Right hindlimb (tissue), 1 donor: Measurements from ENCODE around the gene ZNF862.
"Not testable (repeated sequence)": the region's sequence is repeated elsewhere in the genome, so short reads cannot be mapped to it uniquely, and the experiment has no call there.

Experiments
- DNase-seq: peaks from one replicate; pipeline ENCODE4 v3.0.0-alpha.2; 2018

ZNF862 gene

GRCh38 chr7:149825567-149826343 is 12.4 kb upstream of the ZNF862 start:
- no peak for DNase-seq

GRCh38 chr7:149826344-149827088 is 11.7 kb upstream of the ZNF862 start:
- no peak for DNase-seq

DNA sequence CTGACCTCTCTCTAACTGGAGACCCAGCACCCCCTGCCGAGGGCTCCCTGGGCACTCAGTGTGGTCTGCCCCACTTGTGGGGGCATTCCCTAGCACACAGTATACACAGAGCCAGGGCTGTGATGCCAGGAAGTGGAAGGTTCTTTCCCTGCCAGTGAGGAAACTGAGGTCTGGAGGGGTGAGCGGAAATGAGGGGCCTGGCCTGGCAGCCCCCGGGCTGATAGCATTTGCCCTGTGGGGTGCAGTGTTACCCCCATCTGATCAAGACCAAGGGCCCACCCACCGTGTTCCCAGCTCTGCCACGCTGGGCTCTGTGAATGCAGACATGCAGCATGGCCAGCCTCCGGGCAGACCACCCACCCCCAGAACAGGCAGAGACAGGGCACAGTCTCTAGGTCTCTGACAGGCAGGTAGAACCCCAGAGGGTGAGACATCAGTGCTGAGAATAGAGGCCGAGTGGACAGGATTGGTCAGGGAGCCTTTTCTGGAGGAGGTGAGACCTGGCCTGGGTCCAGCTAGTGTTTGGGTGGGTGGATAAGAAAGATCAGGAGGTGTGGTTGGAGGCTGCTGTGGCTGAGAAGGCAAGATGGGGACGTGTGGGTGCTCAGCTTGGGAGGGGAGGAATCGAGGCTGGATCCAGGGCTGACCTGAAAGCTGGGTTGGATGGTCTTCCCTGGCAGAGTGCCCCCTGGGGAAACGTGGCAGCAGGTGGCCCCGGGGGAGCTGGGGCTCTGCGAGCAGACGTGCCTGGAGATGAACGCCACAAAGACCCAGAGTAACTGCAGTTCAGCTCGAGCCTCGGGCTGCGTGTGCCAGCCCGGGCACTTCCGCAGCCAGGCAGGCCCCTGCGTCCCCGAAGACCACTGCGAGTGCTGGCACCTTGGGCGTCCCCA is 10.8 kb upstream of the ZNF862 start:
- no peak for DNase-seq

- no peak for DNase-seq
These were observed 9.5 kb upstream of the ZNF862 start for GRCh38 chr7:149828357-149829309.

GRCh38 chr7:149830527-149830926 is 7.6 kb upstream of the ZNF862 start:
- DNase-seq, result not testable (repeated sequence)

- no peak for DNase-seq
These were observed 7.0 kb upstream of the ZNF862 start for GRCh38 chr7:149830997-149831740.

DNA sequence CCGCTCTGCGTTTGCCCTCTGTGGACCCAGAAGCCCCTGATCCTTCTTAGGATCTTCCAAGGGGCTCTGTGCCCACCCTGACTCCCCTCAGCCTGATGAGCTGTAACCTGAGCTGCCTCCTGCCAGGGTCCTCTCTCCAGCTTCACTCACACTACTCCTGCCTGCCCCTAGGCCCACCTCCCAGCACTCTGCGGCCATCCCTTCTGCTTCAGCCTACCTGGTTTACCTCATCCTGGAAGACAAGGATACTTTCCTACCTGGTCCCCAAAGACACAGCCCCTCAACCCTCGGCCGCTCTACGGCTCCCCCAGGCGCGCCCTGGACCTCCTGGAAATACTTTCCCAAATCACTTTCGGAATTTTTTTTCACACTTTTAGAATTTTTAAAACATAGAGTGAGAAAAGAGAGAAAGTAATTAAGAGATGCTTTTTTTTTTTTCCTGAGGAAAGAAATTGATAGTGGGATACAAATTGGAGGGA is 6.4 kb upstream of the ZNF862 start:
- no peak for DNase-seq

DNA sequence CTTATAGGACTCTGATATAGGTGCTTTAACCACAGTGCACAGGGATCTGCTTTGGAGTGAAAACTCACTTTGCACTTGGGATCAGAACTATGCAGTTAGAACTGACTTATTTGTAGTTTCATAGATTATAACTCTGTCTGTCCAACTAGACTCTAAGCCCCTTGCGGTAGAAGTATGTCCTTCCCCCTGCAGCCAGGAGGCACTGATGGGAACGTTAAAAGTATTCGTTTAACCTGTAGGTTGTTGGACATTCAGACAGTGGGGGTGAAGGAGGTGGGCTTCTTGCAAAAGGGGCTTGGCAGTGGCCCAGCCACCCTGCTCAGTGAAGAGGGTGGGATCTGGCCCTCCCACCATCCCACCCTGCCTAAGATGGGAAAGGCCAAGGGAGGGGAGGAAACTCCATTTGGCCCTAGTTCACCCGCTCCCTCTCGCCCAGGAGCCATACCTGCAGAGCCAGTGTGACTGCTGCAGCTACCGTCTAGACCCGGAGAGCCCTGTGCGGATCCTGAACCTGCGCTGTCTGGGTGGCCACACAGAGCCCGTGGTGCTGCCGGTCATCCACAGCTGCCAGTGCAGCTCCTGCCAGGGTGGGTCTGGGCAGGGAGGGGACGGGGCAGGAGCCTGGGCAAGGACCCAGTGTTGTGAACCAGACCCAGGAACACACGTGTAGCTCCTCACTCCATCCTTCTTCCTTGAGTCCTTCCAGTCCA is 5.7 kb upstream of the ZNF862 start:
- DNase-seq, result no peak

GRCh38 chr7:149833495-149834130 is 4.6 kb upstream of the ZNF862 start:
- no peak for DNase-seq

GRCh38 chr7:149834601-149835000 is 3.6 kb upstream of the ZNF862 start:
- no peak for DNase-seq

GRCh38 chr7:149836434-149836833 is 1.7 kb upstream of the ZNF862 start:
- no peak for DNase-seq

GRCh38 chr7:149837564-149838223 is 481 bp upstream of the ZNF862 start:
- no peak for DNase-seq

- DNase-seq, result no peak
These were observed 825 bp downstream of the ZNF862 start for GRCh38 chr7:149838992-149839408.

- DNase-seq, result no peak
These were observed 1.8 kb downstream of the ZNF862 start for GRCh38 chr7:149839933-149840332.

GRCh38 chr7:149843566-149843965 is 5.4 kb downstream of the ZNF862 start:
- DNase-seq, result no peak

GRCh38 chr7:149844445-149844844 is 6.3 kb downstream of the ZNF862 start:
- DNase-seq, result no peak

DNA sequence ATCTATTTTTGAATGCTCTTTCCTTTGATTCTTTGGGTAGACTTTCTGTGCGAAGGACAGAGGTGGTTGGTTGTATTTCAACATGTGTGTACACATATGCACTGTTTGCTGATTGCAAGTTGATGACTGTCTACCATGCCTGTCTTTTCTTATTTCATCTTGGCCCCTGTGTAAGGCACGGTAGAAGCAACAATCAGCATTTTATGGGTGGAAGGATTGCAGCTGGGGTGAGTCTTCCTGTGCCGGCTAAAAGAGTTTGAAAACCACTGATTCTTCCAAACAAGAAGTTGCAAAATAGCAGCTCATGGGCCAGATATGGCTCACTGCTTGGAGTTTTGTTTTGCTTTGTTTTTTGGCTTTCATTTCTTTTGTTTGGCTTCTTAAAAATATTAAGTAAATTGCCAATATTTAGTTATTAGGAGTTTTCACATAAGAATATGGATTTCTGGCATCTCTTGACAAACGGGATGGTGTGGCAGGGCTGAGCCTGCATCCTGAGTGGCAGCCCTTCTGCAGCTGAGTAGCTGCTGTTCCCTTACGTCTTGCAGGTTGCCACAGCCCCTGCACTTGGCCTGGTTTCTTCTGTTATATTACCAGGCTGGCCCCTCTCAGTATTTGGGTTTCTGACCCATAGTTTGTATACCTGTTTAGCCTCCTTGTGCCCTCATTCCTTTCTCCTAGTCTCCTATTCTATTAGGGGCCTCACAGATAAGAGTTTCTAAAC is 7.2 kb downstream of the ZNF862 start:
- DNase-seq, result no peak

GRCh38 chr7:149846021-149846420 is 7.8 kb downstream of the ZNF862 start:
- no peak for DNase-seq
